Activated CD4-positive, alpha-beta T cell treated with anti-CD3 and anti-CD28 coated beads for 48 hours (primary cell): Measurements from ENCODE around the gene SLC22A7.
A peak's percentile ranks its signal among the peaks of the same experiment; 100 is the strongest.
"Not testable (repeated sequence)": the region's sequence is repeated elsewhere in the genome, so short reads cannot be mapped to it uniquely, and the experiment has no call there.

ENCODE experiments used
- DNase-seq: peaks from one replicate; pipeline ENCODE4 v3.0.0-alpha.2; 2020

Gene SLC22A7

DNA sequence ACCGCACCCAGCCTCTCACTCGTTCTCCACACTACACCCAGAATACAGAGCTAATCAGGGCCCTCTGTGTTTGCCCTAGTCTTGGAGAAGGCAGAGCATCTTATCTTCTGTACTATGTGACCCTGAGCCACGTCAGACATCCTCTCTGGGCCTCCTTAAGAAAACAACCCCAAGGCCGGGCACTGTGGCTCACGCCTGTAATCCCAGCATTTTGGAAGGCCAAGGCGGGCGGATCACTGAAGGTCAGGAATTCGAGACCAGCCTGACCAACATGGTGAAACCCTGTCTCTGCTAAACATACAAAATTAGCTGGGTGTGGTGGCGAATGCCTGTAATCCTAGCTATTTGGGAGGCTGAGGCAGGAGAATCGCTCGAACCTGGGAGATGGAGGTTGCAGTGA, 4.9 kb downstream of the SLC22A7 start:
- not testable (repeated sequence) for DNase-seq

- no peak for DNase-seq
Measured at GRCh38 chr6:43303751-43304331, 5.8 kb downstream of the SLC22A7 start.

GRCh38 chr6:43304361-43304760, 6.3 kb downstream of the SLC22A7 start:
- DNase-seq, result no peak

DNA sequence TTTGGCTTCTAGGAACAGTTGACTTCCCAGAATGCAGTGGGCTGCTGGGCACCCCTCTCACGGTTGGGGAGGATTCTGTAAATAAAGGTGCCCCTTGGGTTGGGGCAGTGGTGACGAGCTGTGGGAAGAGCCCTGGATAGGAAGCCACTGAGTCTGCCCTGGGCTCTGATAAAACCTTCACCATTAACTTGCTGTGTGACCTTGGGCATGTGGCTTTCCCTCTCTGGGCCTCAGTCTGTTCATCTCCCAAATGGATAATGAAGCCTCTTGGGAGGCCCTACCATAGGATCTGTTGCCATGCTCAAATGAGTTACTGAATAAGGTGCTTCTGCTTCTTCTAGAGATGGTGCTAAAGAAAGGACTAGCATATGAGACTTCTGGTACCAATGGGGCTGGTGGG, 6.8 kb downstream of the SLC22A7 start:
- DNase-seq, result no peak

DNA sequence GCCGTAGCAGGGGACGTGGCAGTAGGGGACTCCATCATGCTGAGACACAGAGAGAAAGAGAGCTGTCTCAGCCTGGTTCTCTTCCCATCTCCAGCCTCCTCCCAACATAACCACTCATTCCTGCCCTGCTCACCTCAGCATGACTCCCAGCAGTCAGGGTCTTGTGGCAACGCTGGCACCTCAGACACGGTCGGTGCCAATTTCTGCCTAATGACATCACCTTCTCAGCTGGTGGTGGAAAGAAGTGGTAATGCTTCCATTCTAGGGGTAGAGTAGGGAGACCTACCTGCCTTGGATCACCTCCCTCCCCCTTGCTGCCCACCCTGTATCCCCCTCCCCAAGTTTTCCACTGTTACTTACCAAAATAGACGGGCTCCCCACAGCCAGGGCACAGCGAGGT, 8.0 kb downstream of the SLC22A7 start:
- DNase-seq, result no peak

- DNase-seq, result no peak
Measured at GRCh38 chr6:43307451-43308100, 9.5 kb downstream of the SLC22A7 start.

DNA sequence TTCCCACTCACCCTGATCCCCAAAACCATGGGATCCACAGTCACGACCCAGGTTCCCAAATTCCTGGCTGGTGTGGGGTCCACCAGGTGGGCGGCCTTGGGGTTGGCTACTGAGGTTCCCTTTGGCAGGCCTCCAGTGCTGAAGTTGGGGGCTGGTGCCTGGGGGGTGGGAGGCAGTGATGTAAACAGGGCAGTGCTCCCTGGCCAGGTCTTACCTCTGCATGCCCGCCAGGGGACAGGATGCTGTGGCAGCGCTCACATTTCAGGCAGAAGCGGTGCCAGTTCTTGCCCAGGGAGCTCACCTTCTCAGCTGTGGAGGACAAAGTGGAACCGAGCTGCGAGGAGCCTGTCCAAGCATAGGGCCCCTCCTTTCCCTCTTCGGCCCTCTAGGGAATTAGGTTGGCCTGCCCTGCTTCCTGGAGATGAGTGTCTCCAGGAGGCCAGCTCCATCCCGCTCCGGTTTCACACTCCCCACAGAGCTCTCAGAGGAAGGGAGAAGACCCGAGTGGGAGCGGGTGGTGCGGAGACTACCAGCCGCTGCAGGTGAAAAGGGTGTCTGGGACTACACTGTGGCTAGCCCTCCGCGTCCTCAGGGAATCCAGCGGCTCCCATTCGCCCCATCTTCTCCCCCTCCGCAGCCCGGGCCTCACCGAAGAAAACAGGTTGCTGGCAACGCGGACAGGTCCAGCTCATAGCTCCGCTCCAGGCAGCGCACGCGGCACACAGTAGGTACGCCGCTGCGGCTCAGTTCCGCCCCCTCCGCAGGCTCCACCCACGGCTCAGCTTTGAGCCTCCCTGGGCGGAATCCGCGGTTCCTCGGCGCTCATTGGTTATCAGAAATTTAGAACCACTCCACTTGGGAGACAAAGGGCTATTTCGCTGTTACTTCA, 10.3 kb downstream of the SLC22A7 start, which contains the start of gene CRIP3:
Gene CRIP3, minus strand, starts transcription at position 726 of the 889 bp plus-strand sequence. Its CDS starts 34 bp downstream, at position 692.
- peak; percentile 64 for DNase-seq

DNA sequence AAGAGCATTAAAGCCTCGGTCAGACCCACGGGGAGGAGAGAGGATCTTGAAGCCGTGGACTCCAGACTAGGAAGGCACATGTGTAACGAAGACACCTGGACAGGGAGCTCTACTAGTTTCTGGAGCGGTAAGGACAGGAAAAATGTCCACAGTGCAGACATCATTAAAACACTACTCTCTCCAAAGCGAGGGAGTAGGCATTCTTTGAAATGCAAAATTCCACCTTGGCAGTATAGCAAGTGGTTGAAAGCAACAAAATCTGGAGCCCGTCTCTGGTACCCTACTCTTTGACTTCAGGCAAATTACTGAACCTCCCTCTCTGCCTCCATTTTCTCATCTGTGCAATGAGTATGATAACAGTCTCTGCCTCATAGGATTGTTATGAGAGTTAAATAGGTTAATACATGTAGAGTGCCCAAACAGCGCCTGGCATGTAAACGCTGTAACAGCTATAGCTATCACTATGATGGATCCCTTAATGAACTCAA, 11.0 kb downstream of the SLC22A7 start:
- no peak for DNase-seq

DNA sequence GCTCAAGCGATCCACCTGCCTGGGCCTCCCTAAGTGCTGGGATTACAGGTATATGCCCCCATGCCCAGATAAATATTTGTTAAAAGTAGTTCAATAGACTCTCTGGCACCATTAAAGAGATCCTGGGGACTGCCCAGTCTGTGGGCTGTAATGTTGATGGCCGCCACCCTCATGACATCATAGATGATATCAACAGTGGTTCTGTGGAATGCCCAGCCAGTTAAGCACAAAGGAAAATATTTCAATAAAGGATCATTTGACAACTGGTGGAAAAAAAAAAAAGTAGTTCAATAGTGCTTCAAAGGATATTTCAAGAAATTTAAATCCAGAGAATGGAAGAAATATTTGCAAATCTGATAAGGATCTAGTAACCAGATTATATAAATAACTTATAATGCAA, 12.1 kb downstream of the SLC22A7 start:
- DNase-seq, result no peak

DNA sequence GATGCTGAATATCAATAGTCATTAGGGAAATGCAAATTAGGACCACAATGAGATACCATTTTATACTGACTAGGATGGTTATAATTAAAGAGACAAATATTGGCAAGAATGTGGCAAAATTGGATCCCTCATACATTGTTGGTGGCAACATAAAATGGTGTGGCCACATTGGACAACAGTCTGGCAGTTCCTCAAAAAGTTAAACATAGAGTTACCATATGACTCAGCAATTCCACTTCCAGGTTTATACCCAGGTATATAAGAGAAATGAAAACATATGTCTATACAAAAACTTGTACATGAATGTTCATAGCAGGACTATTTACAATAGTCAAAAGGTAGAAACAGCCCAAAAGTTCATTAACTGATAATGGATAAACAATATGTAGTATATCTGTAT, 12.6 kb downstream of the SLC22A7 start:
- DNase-seq, result no peak

- no peak for DNase-seq
Measured at GRCh38 chr6:43311666-43312065, 13.6 kb downstream of the SLC22A7 start.

GRCh38 chr6:43313813-43314212, 15.8 kb downstream of the SLC22A7 start:
- no peak for DNase-seq

- no peak for DNase-seq
Measured at GRCh38 chr6:43318011-43318410, 20.0 kb downstream of the SLC22A7 start.

DNA sequence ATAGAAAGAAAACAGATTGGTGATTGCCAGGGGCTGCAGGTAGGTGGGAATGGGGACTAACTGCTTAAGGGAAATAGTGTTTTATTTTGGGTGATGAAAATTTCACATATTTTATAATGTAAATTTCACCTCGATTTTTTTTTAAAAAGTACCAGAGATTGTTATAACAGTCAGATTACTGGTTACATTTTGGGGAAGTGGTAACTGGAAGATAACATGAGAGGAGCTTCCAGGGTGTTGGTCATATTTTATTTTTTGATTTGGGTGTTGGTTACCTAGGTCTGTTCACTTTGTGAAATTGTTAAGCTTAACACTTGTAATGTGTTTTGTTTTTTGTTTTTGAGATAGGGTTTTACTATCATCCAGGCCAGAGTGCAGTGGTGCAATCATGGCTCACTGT, 27.8 kb downstream of the SLC22A7 start:
- no peak for DNase-seq

DNA sequence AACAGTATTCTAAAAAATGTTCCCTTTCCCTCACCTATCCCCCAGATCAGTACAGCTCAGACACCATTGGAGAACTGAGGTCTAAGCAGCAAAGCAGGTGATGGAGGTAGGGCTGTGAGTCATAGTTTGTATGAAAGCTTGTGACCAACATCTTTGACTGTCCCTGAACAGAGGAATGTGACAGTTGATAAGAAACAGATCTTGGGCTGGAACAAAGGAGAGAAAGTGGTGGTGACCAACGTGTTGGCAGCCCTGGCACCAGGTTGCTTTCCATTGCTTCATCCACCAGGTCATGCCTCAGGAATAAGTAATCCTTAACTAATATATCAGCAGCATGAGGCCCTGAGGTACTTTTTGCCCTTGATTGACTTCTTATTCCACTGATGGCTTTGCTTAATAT, 30.5 kb downstream of the SLC22A7 start:
- DNase-seq, result no peak

GRCh38 chr6:43331470-43331869, 33.4 kb downstream of the SLC22A7 start:
- DNase-seq, result no peak

- no peak for DNase-seq
Measured at GRCh38 chr6:43331891-43332290, 33.8 kb downstream of the SLC22A7 start.

GRCh38 chr6:43334466-43335095, 36.5 kb downstream of the SLC22A7 start:
- no peak for DNase-seq

DNA sequence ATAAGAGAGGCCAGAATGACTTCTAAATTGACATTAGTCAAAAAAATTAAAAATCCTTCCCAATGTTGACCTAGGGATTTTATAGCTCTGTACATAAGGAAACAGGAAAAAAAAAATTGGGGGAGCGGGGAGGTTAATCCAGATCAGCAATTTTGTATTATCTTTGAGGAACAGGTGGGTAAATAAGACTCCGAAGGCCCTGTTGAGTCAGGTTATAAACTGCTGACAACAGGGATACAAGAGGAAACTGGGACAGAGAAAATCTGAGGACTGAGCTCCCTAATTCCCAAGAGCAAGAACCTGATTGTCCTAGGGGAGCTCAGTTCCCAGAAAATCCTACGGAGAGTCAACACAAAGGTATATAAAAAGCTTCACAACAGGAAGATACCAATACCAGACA, 37.4 kb downstream of the SLC22A7 start:
- no peak for DNase-seq

DNA sequence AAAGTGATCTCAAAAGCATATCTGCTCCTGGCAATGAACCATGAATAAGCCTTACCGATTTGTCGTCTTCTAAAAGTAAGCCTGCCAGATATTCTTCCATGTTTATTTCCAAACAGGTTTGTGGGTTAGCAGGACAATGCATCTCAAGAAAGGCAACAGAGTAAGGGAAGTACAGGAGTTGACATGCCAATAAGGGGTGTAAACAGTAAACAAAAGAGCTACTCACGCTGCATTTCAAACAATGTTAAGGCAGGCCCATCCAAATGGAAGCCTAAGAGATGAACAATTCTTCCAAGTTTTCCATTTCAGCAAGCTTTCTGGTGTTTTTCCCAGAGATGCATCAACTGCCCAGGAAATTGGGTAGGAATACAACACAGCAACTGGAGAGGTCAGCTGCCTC, 38.3 kb downstream of the SLC22A7 start:
- DNase-seq, result no peak

- DNase-seq, result no peak
Measured at GRCh38 chr6:43338243-43338642, 40.2 kb downstream of the SLC22A7 start.

DNA sequence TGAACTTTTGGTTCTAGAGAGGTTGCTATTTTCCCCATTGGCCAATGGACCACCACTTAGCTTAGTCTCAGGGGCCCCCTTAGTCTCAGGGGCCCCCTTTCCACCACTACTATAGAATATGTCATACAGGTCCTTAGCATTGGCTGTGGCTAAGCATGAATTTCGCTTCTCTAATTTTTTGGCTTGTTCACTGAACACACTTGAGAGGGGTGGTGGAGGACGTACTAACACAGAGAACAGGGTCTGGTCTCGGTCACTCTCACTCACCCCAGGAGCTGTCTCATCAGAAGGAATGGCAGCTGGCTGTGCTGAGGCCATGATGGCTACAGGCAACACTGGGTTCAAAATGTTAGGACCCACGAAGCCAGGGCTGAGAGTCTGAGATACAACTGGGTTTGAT, 41.1 kb downstream of the SLC22A7 start:
- DNase-seq, result no peak

GRCh38 chr6:43346243-43346642, 48.2 kb downstream of the SLC22A7 start:
- DNase-seq, result not testable (repeated sequence)
